H1 (cell line): ENCODE results near the gene AKAP7. TPM values are rescaled to one million over a fixed set of nuclear protein-coding genes. Genes with fewer than 3 reads are reported as not detected.

Experiments
- CTCF ChIA-PET: fragments of 300-600 bp; sonication (Branson Sonifier 250); formaldehyde crosslinking; loops from one replicate; lab custom pipeline; 2021; ENCODE audit not compliant: partially characterized antibody; lab: Charles Lee
- POLR2A ChIA-PET: fragments of 300-600 bp; sonication (Branson Sonifier 250); formaldehyde crosslinking; loops from one replicate; lab custom pipeline; 2021; ENCODE audit warnings: inconsistent platforms; ENCODE audit not compliant: partially characterized antibody; lab: Charles Lee
- DNase-seq, 2 experiments: peaks; one replicate each; pipeline versions ENCODE4 v3.0.0 to v3.0.0-alpha.2; 2010 to 2022; ENCODE audit warnings: low spot score in 2 of 2, low read depth in 1 of 2, mixed read lengths in 1 of 2
- FAIRE-seq: peaks from 2 replicates; lab custom pipeline; 2011; peaks lifted over from hg19 to GRCh38; lab: Jason Lieb, UNC
- H2AFZ ChIP-seq: 2 replicates; pipeline ENCODE4 v1.8.1; 2012; ENCODE audit warnings: low read length, inconsistent platforms
- H2AK5ac ChIP-seq: 2 replicates; pipeline ENCODE4 v1.6.1; 2013; ENCODE audit warnings: low read depth, low read length
- H2BK120ac ChIP-seq: replicated peaks from 2 replicates; pipeline ENCODE3; 2013; ENCODE audit warnings: low read depth, low read length, inconsistent platforms
- H2BK12ac ChIP-seq: 2 replicates; pipeline ENCODE4 v1.6.1; 2013; ENCODE audit warnings: low read depth, low read length
- H2BK15ac ChIP-seq: 2 replicates; pipeline ENCODE4 v1.6.1; 2013; ENCODE audit warnings: low read length
- H2BK20ac ChIP-seq: 2 replicates; pipeline ENCODE4 v1.6.1; 2013; ENCODE audit warnings: low read length
- H2BK5ac ChIP-seq: 2 replicates; pipeline ENCODE4 v1.6.1; 2013; ENCODE audit warnings: low read depth, low read length
- H3K14ac ChIP-seq: 2 replicates; pipeline ENCODE4 v1.6.1; 2013; ENCODE audit warnings: inconsistent platforms; ENCODE audit not compliant: insufficient read length
- H3K18ac ChIP-seq: 2 replicates; pipeline ENCODE4 v1.6.1; 2013; ENCODE audit warnings: low read length; ENCODE audit errors: extremely low read depth
- H3K23ac ChIP-seq: 2 replicates; pipeline ENCODE4 v1.6.1; 2013; ENCODE audit warnings: inconsistent platforms; ENCODE audit not compliant: insufficient read length
- H3K23me2 ChIP-seq: 2 replicates; pipeline ENCODE4 v1.6.1; 2013; ENCODE audit warnings: low read depth, low read length
- H3K27ac ChIP-seq: 2 replicates; pipeline ENCODE4 v1.6.1; 2011; ENCODE audit warnings: low read depth, low read length, inconsistent platforms
- H3K27me3 ChIP-seq, 4 experiments: replicated peaks in 1 of 4; 1 replicate in 1 of 4; 2 replicates in 3 of 4; pipeline versions ENCODE4 v1.6.1 to v1.8.1; 2011 to 2013; ENCODE audit warnings: low read length in 3 of 4, mild to moderate bottlenecking in 3 of 4, inconsistent platforms in 2 of 4, mixed read lengths in 2 of 4, moderate library complexity in 1 of 4; ENCODE audit not compliant: control insufficient read depth in 3 of 4, insufficient read depth in 3 of 4; ENCODE audit errors: extremely low read depth in 1 of 4
- H3K36me3 ChIP-seq, 4 experiments: 2 replicates each; pipeline versions ENCODE4 v1.6.1 to v1.8.1; 2011 to 2013; ENCODE audit warnings: mild to moderate bottlenecking in 4 of 4, low read length in 3 of 4, moderate library complexity in 2 of 4, control low read depth in 1 of 4, inconsistent platforms in 1 of 4; ENCODE audit not compliant: insufficient read depth in 4 of 4, control insufficient read depth in 2 of 4
- H3K4ac ChIP-seq: replicated peaks from 2 replicates; pipeline ENCODE3; 2013; ENCODE audit warnings: low read length, low read depth, mixed read lengths, inconsistent platforms; ENCODE audit not compliant: insufficient read length
- H3K4me1 ChIP-seq, 4 experiments: replicated peaks in 1 of 4; 1 replicate in 1 of 4; 2 replicates in 3 of 4; pipeline versions ENCODE4 v1.6.1 to v1.8.1; 2011 to 2013; ENCODE audit warnings: low read length in 3 of 4, inconsistent platforms in 2 of 4, mixed read lengths in 1 of 4; ENCODE audit not compliant: insufficient read depth in 4 of 4, control insufficient read depth in 3 of 4
- H3K4me2 ChIP-seq, 2 experiments: 2 replicates each; pipeline versions ENCODE4 v1.6.1 to v1.8.1; 2011 to 2013; ENCODE audit warnings: low read depth in 2 of 2, low read length in 2 of 2, control low read depth in 1 of 2, inconsistent platforms in 1 of 2, mild to moderate bottlenecking in 1 of 2; ENCODE audit not compliant: insufficient read depth in 1 of 2
- H3K4me3 ChIP-seq, 4 experiments: fragments of 200-600, 300-600 bp in 1 of 4; sonication (generic), shearing (Covaris generic), sonication (Bioruptor Twin) in 1 of 4; 2 replicates each; pipeline versions ENCODE4 v1.5.1 to v1.8.1; 2011 to 2016; ENCODE audit warnings: low read length in 4 of 4, low read depth in 3 of 4, control low read depth in 2 of 4, inconsistent platforms in 2 of 4, mild to moderate bottlenecking in 2 of 4, mixed read lengths in 1 of 4, moderate library complexity in 1 of 4; ENCODE audit not compliant: insufficient read depth in 2 of 4; ENCODE audit errors: extremely low read depth in 1 of 4
- H3K56ac ChIP-seq: replicated peaks from 2 replicates; pipeline ENCODE3; 2013; ENCODE audit warnings: low read depth, mild to moderate bottlenecking, mixed read lengths, low read length, inconsistent platforms; ENCODE audit not compliant: insufficient read length
- H3K79me1 ChIP-seq: 2 replicates; pipeline ENCODE4 v1.6.1; 2013; ENCODE audit warnings: low read depth, low read length, control low read depth
- H3K79me2 ChIP-seq, 2 experiments: 2 replicates each; pipeline versions ENCODE4 v1.6.1 to v1.8.1; 2012 to 2013; ENCODE audit warnings: low read length in 2 of 2, mild to moderate bottlenecking in 2 of 2, inconsistent platforms in 1 of 2; ENCODE audit not compliant: insufficient read depth in 2 of 2, control insufficient read depth in 1 of 2
- H3K9ac ChIP-seq, 4 experiments: replicated peaks in 1 of 4; 1 replicate in 1 of 4; 2 replicates in 3 of 4; pipeline versions ENCODE4 v1.6.1 to v1.8.1; 2011 to 2013; ENCODE audit warnings: low read depth in 3 of 4, low read length in 3 of 4, control low read depth in 2 of 4, mild to moderate bottlenecking in 2 of 4, moderate library complexity in 2 of 4, inconsistent platforms in 1 of 4; ENCODE audit errors: extremely low read depth in 1 of 4
- H3K9me3 ChIP-seq, 2 experiments: 2 replicates each; pipeline versions ENCODE4 v1.6.1 to v1.8.1; 2012 to 2013; ENCODE audit warnings: mild to moderate bottlenecking in 2 of 2, moderate library complexity in 2 of 2, control low read depth in 1 of 2, inconsistent platforms in 1 of 2, low read depth in 1 of 2, low read length in 1 of 2, mixed read lengths in 1 of 2; ENCODE audit not compliant: insufficient read depth in 2 of 2
- H4K20me1 ChIP-seq, 2 experiments: replicated peaks in 1 of 2; 2 replicates each; pipeline versions ENCODE3 to v1.8.1; 2011 to 2013; ENCODE audit warnings: inconsistent platforms in 2 of 2, low read length in 2 of 2, mild to moderate bottlenecking in 1 of 2; ENCODE audit not compliant: insufficient read depth in 2 of 2, control insufficient read depth in 1 of 2
- H4K5ac ChIP-seq: 2 replicates; pipeline ENCODE4 v1.6.1; 2013; ENCODE audit warnings: low read length, low read depth, mixed read lengths, inconsistent platforms; ENCODE audit not compliant: insufficient read length
- H4K8ac ChIP-seq: 2 replicates; pipeline ENCODE4 v1.8.0; 2013; ENCODE audit warnings: mild to moderate bottlenecking, moderate library complexity, low read length, inconsistent platforms; ENCODE audit not compliant: insufficient read depth; ENCODE audit errors: extremely low read depth
- H4K91ac ChIP-seq: replicated peaks from 2 replicates; pipeline ENCODE3; 2013; ENCODE audit warnings: low read length, mixed read lengths, inconsistent platforms; ENCODE audit not compliant: insufficient read length
- NANOG ChIP-seq: IDR thresholded peaks from 2 replicates; pipeline ENCODE4 v1.6.1; 2011; ENCODE audit warnings: low read length, low read depth, mild to moderate bottlenecking, inconsistent platforms; ENCODE audit not compliant: insufficient read depth, poor library complexity, severe bottlenecking
- TAF1 ChIP-seq: IDR thresholded peaks from 2 replicates; pipeline ENCODE4 v1.6.1; 2011; ENCODE audit warnings: mild to moderate bottlenecking, low read depth, low read length
- WGBS, 2 experiments: shearing (Covaris generic) in 1 of 2; methylation state at CpG; one replicate each; pipeline versions ENCODE4 v1.1.6 to v1.1.7; 2013 to 2015; ENCODE audit warnings: low lambda C conversion rate in 2 of 2, mixed read lengths in 2 of 2, inconsistent platforms in 1 of 2, low coverage in 1 of 2, missing lambda C conversion rate in 1 of 2; ENCODE audit not compliant: insufficient replicate concordance in 2 of 2, insufficient coverage in 1 of 2, insufficient read length in 1 of 2; ENCODE audit errors: extremely low coverage in 1 of 2, missing lambda C conversion rate in 1 of 2; 5-methylcytosine and 5-hydroxymethylcytosine counted together
- polyA plus RNA-seq, 7 experiments: library from polyadenylated mRNA; depleted of rRNA in 3 of 7; stranded (reverse) in 5 of 7; unstranded in 2 of 7; fragments of >200 nt in 5 of 7; fragments of 200-250 nt in 2 of 7; gene quantifications; 1 replicate in 5 of 7; 2 replicates in 1 of 7; 4 replicates in 1 of 7; pipeline versions ENCODE4 v1.2.1 to v1.2.3, GENCODE V29; 2011 to 2013; ENCODE audit warnings: missing spikeins in 2 of 7, mixed read lengths in 2 of 7
- total RNA-seq: library from RNA; stranded (reverse); fragmentation: NEBNext Ultra II Directional; extraction: Animal tissue kit (Norgen Biotek cat#: 25700); gene quantifications from 2 replicates; pipeline ENCODE4 v1.2.1, GENCODE V29; 2021

The AKAP7 gene
- total and polyA plus RNA-seq, 2 of the 8 experiments (the other 6 are each of a cell fraction or from before 2014, with no cell fraction given) = 4.7 to 16.9 TPM

DNA sequence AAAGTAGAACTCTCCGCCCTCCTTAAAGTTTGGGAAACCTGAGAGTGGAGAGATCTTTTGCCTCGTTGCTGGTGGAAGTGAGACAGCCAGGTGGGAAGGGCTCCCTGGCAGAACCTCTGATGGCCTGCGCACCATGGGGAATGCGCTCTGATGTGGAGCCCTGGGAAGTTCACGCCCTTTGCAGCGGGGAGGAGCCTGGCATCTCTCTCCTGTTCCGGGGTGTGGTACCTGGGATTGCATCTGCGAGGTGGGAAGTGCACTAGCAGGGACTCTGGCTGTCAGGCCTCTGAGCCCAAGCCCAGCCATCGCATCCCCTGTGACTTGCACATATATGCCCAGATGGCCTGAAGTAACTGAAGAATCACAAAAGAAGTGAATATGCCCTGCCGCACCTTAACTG, 159.8 kb downstream of the AKAP7 start:
- no peak for FAIRE-seq
- H4K5ac ChIP-seq = peak overlapping the region; percentile 87
- no peaks in the 10 kb centered on the region; a peak in 1 of 7 replicates for H3K27me3 ChIP-seq
- peak overlapping the region; percentile 45; the same call in 1 of the 2 replicates for H2AK5ac ChIP-seq
- H3K23ac ChIP-seq = no peak overlapping the region
- H3K4me2 ChIP-seq = peak overlapping the region; percentile 22 to 93; a peak in 2 of 4 replicates
- peak overlapping the region; percentile 70; the same call in 1 of the 2 replicates for H2BK12ac ChIP-seq
- H2BK5ac ChIP-seq = peak overlapping the region; percentile 74
- H3K4me3 ChIP-seq = peak overlapping the region; percentile 4 to 52 (median 9); a peak in 4 of 8 replicates
- H2BK20ac ChIP-seq = peak overlapping the region; percentile 92; the same call in 1 of the 2 replicates
- H3K36me3 ChIP-seq = no peaks in the 10 kb centered on the region; a peak in 1 of 8 replicates
- H3K79me1 ChIP-seq = peaks cover 2% of the 10 kb centered on the region; the same call in 1 of the 2 replicates
- H3K18ac ChIP-seq = peak overlapping the region; percentile 80; the same call in 1 of the 2 replicates
- no peaks in the 10 kb centered on the region for H3K9me3 ChIP-seq
- DNase-seq = peak in 1 of 2 experiments; percentile 91
- no peak overlapping the region for H2AFZ ChIP-seq
- ChIA-PET POLR2A (no interaction called here), CTCF (no interaction called here)
- H3K14ac ChIP-seq = no peak overlapping the region
- peak overlapping the region; percentile 88 for H4K91ac ChIP-seq
- no peaks in the 10 kb centered on the region for H4K20me1 ChIP-seq
- H3K9ac ChIP-seq = peak overlapping the region in 1 of 4 experiments; percentile 4; a peak in 1 of 7 replicates
- H3K23me2 ChIP-seq = peaks cover 6% of the 10 kb centered on the region; the same call in 1 of the 2 replicates
- no peaks in the 10 kb centered on the region for H3K79me2 ChIP-seq
- no peak overlapping the region for H3K27ac ChIP-seq
- H3K4ac ChIP-seq = peak overlapping the region; percentile 88
- no peak overlapping the region for H4K8ac ChIP-seq
- peak overlapping the region; percentile 76; the same call in 1 of the 2 replicates for H2BK15ac ChIP-seq
- WGBS, 2 experiments = 87% methylated on average over 10 of the region's 10 CpGs; no CpG with 5 or more reads in 1 of the 2 experiments
- H3K4me1 ChIP-seq = peaks cover 5 to 17% (median 11%) of the 10 kb centered on the region in 4 experiments
- H2BK120ac ChIP-seq = peak overlapping the region; percentile 83
- H3K56ac ChIP-seq = peak overlapping the region; percentile 20
- no peak for TF ChIP-seq NANOG
- 0 out of 2 replicates have a peak, but pooled peaks have one; percentile 11 for TF ChIP-seq TAF1
- TF ChIP-seq, all 59 proteins: peak for 1
